GM18867 (cell line): Measurements from ENCODE around the gene ADARB2.

Source experiments
- ATAC-seq: cut with Tn5 transposase; IDR thresholded peaks from one replicate; pipeline ENCODE4 v1.9.1; 2021; ENCODE audit warnings: mild to moderate bottlenecking, moderate library complexity; ENCODE audit not compliant: unreplicated experiment

ADARB2 gene

GRCh38 chr10:1300218-1300617 is 437.1 kb downstream of the ADARB2 start:
- ATAC-seq, result no peak

GRCh38 chr10:1299041-1299726 is 438.1 kb downstream of the ADARB2 start:
- no peak for ATAC-seq

GRCh38 chr10:1297566-1298301 is 439.6 kb downstream of the ADARB2 start:
- ATAC-seq, result no peak

- no peak for ATAC-seq
These were observed 441.4 kb downstream of the ADARB2 start for GRCh38 chr10:1295756-1296480.

- no peak for ATAC-seq
These were observed 442.6 kb downstream of the ADARB2 start for GRCh38 chr10:1294748-1295147.

GRCh38 chr10:1293636-1294435 is 443.5 kb downstream of the ADARB2 start:
- ATAC-seq, result no peak

GRCh38 chr10:1293157-1293556 is 444.2 kb downstream of the ADARB2 start:
- no peak for ATAC-seq

- no peak for ATAC-seq
These were observed 444.7 kb downstream of the ADARB2 start for GRCh38 chr10:1292611-1293031.

GRCh38 chr10:1291178-1292090 is 445.9 kb downstream of the ADARB2 start:
- ATAC-seq, result no peak

- ATAC-seq, result no peak
These were observed 447.3 kb downstream of the ADARB2 start for GRCh38 chr10:1290071-1290471.

GRCh38 chr10:1289591-1289990 is 447.7 kb downstream of the ADARB2 start:
- ATAC-seq, result no peak

- ATAC-seq, result no peak
These were observed 449.3 kb downstream of the ADARB2 start for GRCh38 chr10:1287971-1288401.

- ATAC-seq, result no peak
These were observed 449.8 kb downstream of the ADARB2 start for GRCh38 chr10:1287487-1287886.

- no peak for ATAC-seq
These were observed 453.2 kb downstream of the ADARB2 start for GRCh38 chr10:1284076-1284475.

- no peak for ATAC-seq
These were observed 455.9 kb downstream of the ADARB2 start for GRCh38 chr10:1281405-1281782.

GRCh38 chr10:1280466-1281404 is 456.6 kb downstream of the ADARB2 start:
- ATAC-seq, result no peak

GRCh38 chr10:1278306-1278705 is 459.0 kb downstream of the ADARB2 start:
- ATAC-seq, result no peak

GRCh38 chr10:1274701-1275544 is 462.4 kb downstream of the ADARB2 start:
- no peak for ATAC-seq
